Large intestine (tissue), 3 donors: ENCODE measurements around the gene XPR1. TPM values are rescaled to one million over a fixed set of nuclear protein-coding genes. Genes with fewer than 3 reads are reported as not detected.

Experiments
- DNase-seq, 2 donors: peaks; one replicate each; pipeline versions ENCODE4 v3.0.0 to v3.0.0-alpha.2; 2013
- H3K27ac ChIP-seq: one replicate; pipeline ENCODE4 v1.5.1; 2013; ENCODE audit warnings: low read length
- H3K27me3 ChIP-seq: 2 replicates; pipeline ENCODE4 v1.6.1; 2013; ENCODE audit warnings: low read length; ENCODE audit not compliant: control insufficient read depth, insufficient read depth
- H3K36me3 ChIP-seq: 2 replicates; pipeline ENCODE4 v1.6.1; 2013; ENCODE audit warnings: low read length; ENCODE audit not compliant: control insufficient read depth, insufficient read depth
- H3K4me1 ChIP-seq: one replicate; pipeline ENCODE4 v1.6.1; 2013; ENCODE audit warnings: low read length; ENCODE audit not compliant: control insufficient read depth, insufficient read depth
- H3K4me3 ChIP-seq: one replicate; pipeline ENCODE4 v1.5.1; 2013; ENCODE audit warnings: low read length
- H3K9me3 ChIP-seq: one replicate; pipeline ENCODE4 v1.6.1; 2013; ENCODE audit warnings: mild to moderate bottlenecking, low read depth, low read length, moderate library complexity; ENCODE audit not compliant: control insufficient read depth
- WGBS: methylation state at CpG from one replicate; pipeline ENCODE4 v1.1.5; 2013; ENCODE audit warnings: low lambda C conversion rate; ENCODE audit not compliant: insufficient coverage; 5-methylcytosine and 5-hydroxymethylcytosine counted together
- polyA plus RNA-seq: library from polyadenylated mRNA; unstranded; fragments of 120-200 nt; gene quantifications from one replicate; pipeline ENCODE4 v1.2.1, GENCODE V29; 2013

The XPR1 gene
- polyA plus RNA-seq, 1 donor = 26.1 TPM

- no peaks in the 10 kb centered on the region for H3K36me3 ChIP-seq
- no peak overlapping the region for H3K4me3 ChIP-seq
- no peaks in the 10 kb centered on the region for H3K9me3 ChIP-seq
- H3K4me1 ChIP-seq = no peaks in the 10 kb centered on the region
- no peak for DNase-seq
- no CpG with 5 or more reads among the region's 7 CpGs for WGBS
- no peak overlapping the region for H3K27ac ChIP-seq
- H3K27me3 ChIP-seq = no peaks in the 10 kb centered on the region
These were observed 267.4 kb downstream of the XPR1 start for GRCh38 chr1:180899262-180899661.

GRCh38 chr1:180901076-180901990 lies 269.5 kb downstream of the XPR1 start:
- Histone ChIP-seq H3K4me3 (no peak overlapping the region), H3K27ac (no peak overlapping the region), H3K36me3 (no peaks in the 10 kb centered on the region), H3K27me3 (no peaks in the 10 kb centered on the region), H3K4me1 (no peaks in the 10 kb centered on the region), H3K9me3 (no peaks in the 10 kb centered on the region)
- 33% methylated on average over 1 of the region's 13 CpGs for WGBS
- DNase-seq = no peak

DNA sequence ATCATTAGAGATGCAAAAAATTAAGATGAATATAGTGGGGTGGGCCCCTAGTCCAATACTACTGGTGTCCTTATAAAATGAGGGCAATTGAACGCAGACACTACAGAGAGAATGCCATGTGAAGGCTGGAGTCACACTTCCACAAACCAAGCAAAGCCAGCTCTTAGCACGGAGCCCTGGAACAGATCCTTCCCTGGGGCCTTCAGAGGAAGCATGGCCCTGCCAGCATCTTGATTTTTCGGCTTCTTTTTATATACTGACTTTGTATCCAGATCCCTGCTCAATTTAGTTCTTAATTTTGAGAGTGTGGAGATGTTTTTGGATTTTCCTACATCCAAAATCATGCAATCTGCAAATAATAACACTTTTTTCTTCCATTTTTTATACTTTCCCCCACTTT lies 270.7 kb downstream of the XPR1 start:
- Histone ChIP-seq H3K4me1 (no peaks in the 10 kb centered on the region), H3K27ac (no peak overlapping the region), H3K9me3 (no peaks in the 10 kb centered on the region), H3K4me3 (no peak overlapping the region), H3K36me3 (no peaks in the 10 kb centered on the region), H3K27me3 (no peaks in the 10 kb centered on the region)
- 77% methylated on average over 2 of the region's 3 CpGs for WGBS
- no peak for DNase-seq

GRCh38 chr1:180905927-180906326 lies 274.1 kb downstream of the XPR1 start:
- Histone ChIP-seq H3K27ac (no peak overlapping the region), H3K36me3 (no peaks in the 10 kb centered on the region), H3K4me1 (peaks cover 5% of the 10 kb centered on the region), H3K4me3 (no peak overlapping the region), H3K27me3 (no peaks in the 10 kb centered on the region), H3K9me3 (no peaks in the 10 kb centered on the region)
- whole genome bisulfite sequencing = no CpG with 5 or more reads among the region's 8 CpGs
- DNase-seq = no peak

DNA sequence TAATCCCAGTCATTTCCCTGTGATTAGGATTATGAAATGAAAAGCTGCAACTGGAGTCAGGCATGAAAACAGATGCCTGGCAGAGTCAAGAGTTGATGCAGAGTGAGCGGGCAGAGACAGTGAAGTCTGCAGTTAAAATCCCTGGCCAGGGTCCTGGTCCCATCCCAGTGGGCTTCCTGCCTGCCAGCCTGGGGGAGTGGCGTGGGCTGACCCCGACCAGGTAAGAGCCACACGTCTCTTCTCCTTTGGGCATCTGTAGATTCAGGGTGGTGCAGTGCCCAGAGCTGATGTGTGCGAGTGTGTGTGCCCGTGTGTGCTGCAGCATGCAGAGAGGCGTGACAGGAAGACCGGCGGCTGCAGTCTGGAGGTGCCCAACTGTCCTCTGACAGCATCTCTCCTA lies 274.7 kb downstream of the XPR1 start:
- H3K36me3 ChIP-seq = no peaks in the 10 kb centered on the region
- no peak overlapping the region for H3K27ac ChIP-seq
- H3K4me3 ChIP-seq = no peak overlapping the region
- H3K4me1 ChIP-seq = peaks cover 5% of the 10 kb centered on the region
- peaks cover 1% of the 10 kb centered on the region for H3K27me3 ChIP-seq
- WGBS = 80% methylated on average over 3 of the region's 9 CpGs
- no peak for DNase-seq
- no peaks in the 10 kb centered on the region for H3K9me3 ChIP-seq

- DNase-seq = no peak
- H3K9me3 ChIP-seq = no peaks in the 10 kb centered on the region
- peaks cover 10% of the 10 kb centered on the region for H3K27me3 ChIP-seq
- H3K36me3 ChIP-seq = no peaks in the 10 kb centered on the region
- peaks cover 8% of the 10 kb centered on the region for H3K4me1 ChIP-seq
- H3K4me3 ChIP-seq = no peak overlapping the region
- no peak overlapping the region for H3K27ac ChIP-seq
- WGBS = no CpG with 5 or more reads among the region's 10 CpGs
These were observed 275.7 kb downstream of the XPR1 start for GRCh38 chr1:180907313-180908055.

- H3K9me3 ChIP-seq = no peaks in the 10 kb centered on the region
- H3K36me3 ChIP-seq = no peaks in the 10 kb centered on the region
- peaks cover 13% of the 10 kb centered on the region for H3K27me3 ChIP-seq
- no peak for DNase-seq
- H3K27ac ChIP-seq = no peak overlapping the region
- H3K4me1 ChIP-seq = peaks cover 8% of the 10 kb centered on the region
- WGBS = no CpG with 5 or more reads among the region's 15 CpGs
- H3K4me3 ChIP-seq = no peak overlapping the region
These were observed 276.4 kb downstream of the XPR1 start for GRCh38 chr1:180908074-180908765.

GRCh38 chr1:180909005-180909414 lies 277.2 kb downstream of the XPR1 start:
- H3K9me3 ChIP-seq = no peaks in the 10 kb centered on the region
- no peaks in the 10 kb centered on the region for H3K36me3 ChIP-seq
- no CpG with 5 or more reads among the region's 3 CpGs for WGBS
- peaks cover 19% of the 10 kb centered on the region for H3K27me3 ChIP-seq
- H3K4me3 ChIP-seq = no peak overlapping the region
- no peak for DNase-seq
- peaks cover 8% of the 10 kb centered on the region for H3K4me1 ChIP-seq
- no peak overlapping the region for H3K27ac ChIP-seq

DNA sequence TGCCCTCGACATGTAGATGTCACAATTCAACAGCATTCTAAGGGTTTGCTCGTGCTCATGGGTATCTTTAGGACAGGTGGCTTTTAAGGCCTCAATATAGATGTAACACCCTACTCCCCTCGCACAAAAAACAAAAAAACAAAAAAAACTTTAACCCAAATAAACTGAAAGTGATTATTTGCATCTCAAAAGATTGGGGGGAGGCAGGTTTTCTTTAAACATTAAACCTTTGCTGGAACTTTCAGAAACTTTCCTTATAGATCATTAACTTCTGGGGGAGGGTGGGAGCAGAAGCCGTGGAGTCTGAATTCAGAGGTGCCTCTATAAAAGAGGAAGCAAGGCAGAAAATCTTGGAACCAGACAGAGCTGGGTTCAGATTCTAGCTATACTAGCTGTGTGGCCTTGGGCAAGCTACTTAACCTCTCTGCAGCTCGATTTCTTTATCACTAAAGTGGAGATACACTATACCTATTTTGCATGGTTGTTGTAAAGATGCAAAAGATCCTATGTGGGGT lies 277.7 kb downstream of the XPR1 start:
- H3K36me3 ChIP-seq = no peaks in the 10 kb centered on the region
- H3K9me3 ChIP-seq = no peaks in the 10 kb centered on the region
- peaks cover 8% of the 10 kb centered on the region for H3K4me1 ChIP-seq
- H3K27ac ChIP-seq = no peak overlapping the region
- DNase-seq = no peak
- peaks cover 22% of the 10 kb centered on the region for H3K27me3 ChIP-seq
- H3K4me3 ChIP-seq = no peak overlapping the region
- WGBS = no CpG with 5 or more reads among the region's 5 CpGs

GRCh38 chr1:180911640-180912191 lies 279.9 kb downstream of the XPR1 start:
- Histone ChIP-seq H3K9me3 (no peaks in the 10 kb centered on the region), H3K27me3 (peaks cover 22% of the 10 kb centered on the region), H3K27ac (peak overlapping the region; percentile 60), H3K4me3 (peak overlapping the region; percentile 49), H3K36me3 (no peaks in the 10 kb centered on the region), H3K4me1 (peaks cover 8% of the 10 kb centered on the region)
- no CpG with 5 or more reads among the region's 17 CpGs for WGBS
- DNase-seq = peak in 1 of 2 donors; percentile 35
